ENCODE results near the gene PRICKLE4. TPM values are rescaled to one million over a fixed set of nuclear protein-coding genes. Genes with fewer than 3 reads are reported as not detected.

The PRICKLE4 gene
- total and polyA plus RNA-seq, 8 donors, result 1.9 to 77.0 (median 8.4) TPM; not detected in 1

GRCh38 chr6:41824571-41825569 lies 44.3 kb downstream of the PRICKLE4 start:
- WGBS, 5 donors, result 73 to 82% (median 75%) methylated on average over 13 of the region's 13 CpGs
- Histone ChIP-seq H3K9me3 (no peaks in the 10 kb centered on the region), H3K4me3 (no peak overlapping the region), H3K4me1 (peaks cover 0 to 6% (median 3%) of the 10 kb centered on the region in 4 donors), H3K27ac (peak overlapping the region in 4 of 5 donors; percentile 13 to 69 (median 60)), H3K36me3 (peaks cover 0 to 5% (median 0%) of the 10 kb centered on the region in 4 donors), H3K27me3 (no peaks in the 10 kb centered on the region)
- TF ChIP-seq POLR2AphosphoS5 (IDR thresholded peaks at IDR 0.05) (peak in 1 of 3 donors; percentile 65), POLR2A (IDR thresholded peaks at IDR 0.05) (no peak)
- intact Hi-C loops (cut with DNase I; ENCODE audit: low total_unique reads), result no loop called here
- peak in 1 of 2 donors; percentile 64 for DNase-seq

DNA sequence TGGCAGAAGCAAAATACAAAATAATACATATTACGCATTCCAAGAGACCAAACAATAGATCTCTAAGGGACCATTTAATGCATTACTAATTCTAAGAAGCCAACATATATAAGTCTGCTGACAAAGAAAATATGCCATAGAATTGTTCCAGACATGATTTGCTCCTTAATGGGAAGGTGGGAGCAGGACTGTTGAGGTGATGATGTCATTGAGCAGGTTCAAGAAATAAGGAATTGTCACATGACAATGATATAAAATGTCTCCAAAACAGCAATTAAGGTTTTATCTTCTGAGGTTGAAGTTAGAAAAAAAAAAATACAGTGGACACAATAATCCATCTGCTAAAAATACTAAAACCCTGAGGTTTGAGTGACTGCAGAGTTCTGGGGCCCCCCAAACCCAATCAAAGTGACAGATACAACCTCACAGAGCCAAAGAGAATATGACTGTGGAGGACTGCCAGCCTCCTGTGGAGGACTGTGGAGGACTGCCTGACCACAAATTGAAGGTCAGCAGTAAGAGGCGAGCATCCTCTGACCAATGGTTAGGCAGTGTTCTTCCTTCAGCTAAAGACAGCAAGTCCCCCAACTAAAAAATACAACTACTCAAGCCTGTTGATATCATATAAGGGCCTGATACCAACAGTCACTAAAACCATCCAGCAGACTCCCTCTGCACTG lies 45.9 kb downstream of the PRICKLE4 start:
- H3K36me3 ChIP-seq, result peaks cover 0 to 5% (median 0%) of the 10 kb centered on the region in 4 donors
- H3K27ac ChIP-seq, result no peak overlapping the region
- intact Hi-C loops (cut with DNase I; ENCODE audit: low total_unique reads), result no loop called here
- WGBS, 5 donors, result 95 to 99% (median 98%) methylated on average over 2 of the region's 2 CpGs
- DNase-seq, result no peak
- H3K4me1 ChIP-seq, result peaks cover 0 to 6% (median 3%) of the 10 kb centered on the region in 4 donors
- H3K9me3 ChIP-seq, result no peaks in the 10 kb centered on the region
- H3K27me3 ChIP-seq, result no peaks in the 10 kb centered on the region
- TF ChIP-seq CTCF (IDR thresholded peaks at IDR 0.05) (no peak), POLR2AphosphoS5 (IDR thresholded peaks at IDR 0.05) (no peak), POLR2A (IDR thresholded peaks at IDR 0.05) (no peak), EP300 (IDR thresholded peaks at IDR 0.05) (no peak)
- no peak overlapping the region for H3K4me3 ChIP-seq

DNA sequence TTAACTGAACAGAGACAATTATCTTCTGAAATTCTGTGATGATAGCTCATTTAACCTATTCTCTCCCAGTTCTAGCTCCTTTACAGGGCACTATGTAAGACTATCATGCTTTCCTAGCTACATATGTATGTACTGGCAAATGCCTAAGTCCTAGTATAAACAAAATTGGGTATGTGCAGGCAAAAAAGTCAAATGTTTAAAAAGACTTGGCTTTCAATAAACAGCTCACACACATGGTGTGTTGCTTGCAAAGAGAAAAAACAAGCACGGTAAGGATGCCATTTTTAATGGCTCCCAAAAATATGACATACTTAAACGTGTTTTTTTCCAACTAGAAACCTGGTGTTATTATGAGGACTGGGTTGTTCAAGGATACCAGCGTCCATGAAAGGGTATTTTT lies 51.7 kb downstream of the PRICKLE4 start:
- no peak for DNase-seq
- H3K4me1 ChIP-seq, result no peaks in the 10 kb centered on the region
- H3K4me3 ChIP-seq, result no peak overlapping the region
- no peak overlapping the region for H3K27ac ChIP-seq
- 69 to 86% (median 81%) methylated on average over 3 of the region's 3 CpGs for WGBS, 5 donors
- no peaks in the 10 kb centered on the region for H3K9me3 ChIP-seq
- intact Hi-C loops (cut with DNase I; ENCODE audit: low total_unique reads), result no loop called here
- no peaks in the 10 kb centered on the region for H3K36me3 ChIP-seq
- no peak for TF ChIP-seq EP300 (IDR thresholded peaks at IDR 0.05)
- TF ChIP-seq POLR2AphosphoS5 (IDR thresholded peaks at IDR 0.05), result no peak
- TF ChIP-seq POLR2A (IDR thresholded peaks at IDR 0.05), result no peak
- TF ChIP-seq CTCF (IDR thresholded peaks at IDR 0.05), result no peak
- no peaks in the 10 kb centered on the region for H3K27me3 ChIP-seq

GRCh38 chr6:41836022-41836659 lies 55.6 kb downstream of the PRICKLE4 start:
- H3K4me1 ChIP-seq, result no peaks in the 10 kb centered on the region
- no peak overlapping the region for H3K27ac ChIP-seq
- TF ChIP-seq EP300 (IDR thresholded peaks at IDR 0.05) (no peak), POLR2A (IDR thresholded peaks at IDR 0.05) (no peak), POLR2AphosphoS5 (IDR thresholded peaks at IDR 0.05) (no peak), CTCF (IDR thresholded peaks at IDR 0.05) (no peak)
- H3K36me3 ChIP-seq, result no peaks in the 10 kb centered on the region
- no peak for DNase-seq
- no peak overlapping the region for H3K4me3 ChIP-seq
- no peaks in the 10 kb centered on the region for H3K9me3 ChIP-seq
- 87 to 90% (median 87%) methylated on average over 5 of the region's 5 CpGs for WGBS, 5 donors
- H3K27me3 ChIP-seq, result no peaks in the 10 kb centered on the region
- intact Hi-C loops (cut with DNase I; ENCODE audit: low total_unique reads), result no loop called here
